K562 (cell line): ENCODE measurements around the gene CXCR5. TPM values are rescaled to one million over a fixed set of nuclear protein-coding genes. Genes with fewer than 3 reads are reported as not detected.

Source experiments
- ATAC-seq: fragments of 200-7000 bp; cut with Tn5 transposase; 3 replicates; pipeline ENCODE4 v1.9.1; 2020; ENCODE audit warnings: moderate library complexity
- BruUV-seq: library from RNA; stranded (reverse); fragments of 400-500 nt; replicated peaks from 2 replicates; lab custom pipeline; 2021; lab: Mats Ljungman, UMichigan
- CTCF ChIA-PET: fragments of 300-600 bp; formaldehyde crosslinking; extraction: SDS; loops from one replicate; lab custom pipeline; 2021; ENCODE audit warnings: low intra/inter-chr PET ratio; lab: Yijun Ruan, JAX
- POLR2A ChIA-PET: fragments of 300-600, 350-650 bp; sonication (Branson Sonifier 250); formaldehyde crosslinking; extraction: SDS; loops from one replicate; lab custom pipeline; 2021; ENCODE audit warnings: antibody characterized with exemption, inconsistent platforms; lab: Yijun Ruan, JAX
- DNase-seq, 4 experiments: peaks; one replicate each; pipeline versions ENCODE4 v3.0.0 to v3.0.0-alpha.2; 2011 to 2018; ENCODE audit warnings: low spot score in 3 of 4, mixed read lengths in 3 of 4; ENCODE audit errors: extremely low read depth in 1 of 4
- FAIRE-seq: peaks from 2 replicates; lab custom pipeline; 2011; peaks lifted over from hg19 to GRCh38; lab: Jason Lieb, UNC
- H2AFZ ChIP-seq: 2 replicates; pipeline ENCODE4 v1.6.0; 2011; ENCODE audit warnings: low read depth, low read length, control low read depth, inconsistent platforms
- H3K27ac ChIP-seq: fragments of 200-600 bp; 3 replicates; pipeline ENCODE4 v1.8.0; 2011; ENCODE audit warnings: low read depth, mild to moderate bottlenecking, control low read depth, inconsistent platforms, low read length, moderate library complexity, mixed read lengths; ENCODE audit errors: extremely low read depth
- H3K27me3 ChIP-seq, 2 experiments: fragments of 300-600 bp in 1 of 2; 2 replicates in 1 of 2; 3 replicates in 1 of 2; pipeline versions ENCODE4 v1.6.0 to v1.8.0; 2011; ENCODE audit warnings: inconsistent platforms in 2 of 2, low read length in 2 of 2, mild to moderate bottlenecking in 1 of 2, mixed read lengths in 1 of 2, moderate library complexity in 1 of 2; ENCODE audit not compliant: control insufficient read depth in 2 of 2, insufficient read depth in 2 of 2
- H3K36me3 ChIP-seq: fragments of 300-600 bp; 3 replicates; pipeline ENCODE4 v1.8.0; 2011; ENCODE audit warnings: mild to moderate bottlenecking, low read length, inconsistent platforms; ENCODE audit not compliant: control insufficient read depth, insufficient read depth
- H3K4me1 ChIP-seq, 2 experiments: fragments of 200-600 bp in 1 of 2; replicated peaks in 1 of 2; 2 replicates in 1 of 2; 3 replicates in 1 of 2; pipeline versions ENCODE4 v1.5.1 to v1.8.0; 2011; ENCODE audit warnings: inconsistent platforms in 2 of 2, low read length in 2 of 2, mild to moderate bottlenecking in 1 of 2, mixed read lengths in 1 of 2, moderate library complexity in 1 of 2; ENCODE audit not compliant: control insufficient read depth in 2 of 2, insufficient read depth in 2 of 2
- H3K4me2 ChIP-seq: 2 replicates; pipeline ENCODE4 v1.6.1; 2011; ENCODE audit warnings: low read length, control low read depth, inconsistent platforms, mixed read lengths; ENCODE audit not compliant: insufficient read depth
- H3K4me3 ChIP-seq: fragments of 200-600 bp; sonication (generic), shearing (Covaris generic); 2 replicates; pipeline ENCODE4 v1.5.1; 2016; ENCODE audit warnings: control low read depth, inconsistent platforms
- H3K79me2 ChIP-seq: fragments of 200-600 bp; 3 replicates; pipeline ENCODE4 v1.8.0; 2011; ENCODE audit warnings: low read length, inconsistent platforms; ENCODE audit not compliant: control insufficient read depth, insufficient read depth
- H3K9ac ChIP-seq, 2 experiments: 2 replicates each; pipeline versions ENCODE4 v1.6.0 to v1.6.1; 2011; ENCODE audit warnings: low read depth in 2 of 2, low read length in 2 of 2, control low read depth in 1 of 2, inconsistent platforms in 1 of 2, mild to moderate bottlenecking in 1 of 2, mixed read lengths in 1 of 2; ENCODE audit not compliant: insufficient read depth in 1 of 2
- H3K9me1 ChIP-seq: one replicate; pipeline ENCODE4 v1.6.0; 2011; ENCODE audit warnings: inconsistent platforms, mild to moderate bottlenecking, low read length, moderate library complexity; ENCODE audit not compliant: control insufficient read depth, insufficient read depth
- H3K9me3 ChIP-seq: replicated peaks from 2 replicates; pipeline ENCODE4 v1.5.1; 2011; ENCODE audit warnings: low read depth, low read length, inconsistent platforms; ENCODE audit not compliant: control insufficient read depth, insufficient read depth
- H4K20me1 ChIP-seq: replicated peaks from 2 replicates; pipeline ENCODE4 v1.6.1; 2011; ENCODE audit warnings: low read length, inconsistent platforms, mixed read lengths; ENCODE audit not compliant: control insufficient read depth, insufficient read depth
- CAMTA2 ChIP-seq: fragments of 250-450 bp; sonication (Bioruptor Pico); conservative IDR thresholded peaks from 2 replicates; pipeline ENCODE4 v1.5.1; 2022
- CEBPZ ChIP-seq: fragments of 150-350 bp; IDR thresholded peaks from 2 replicates; pipeline ENCODE4 v1.6.1; 2014; ENCODE audit warnings: low read depth, mild to moderate bottlenecking, low read length, borderline replicate concordance
- FUS ChIP-seq: fragments of 200-400 bp; formaldehyde crosslinking; optimal IDR thresholded peaks from 2 replicates; pipeline ENCODE3; 2017; ENCODE audit warnings: low read depth, low read length
- PURB ChIP-seq: sonication (generic); formaldehyde crosslinking; IDR thresholded peaks from 2 replicates; pipeline ENCODE4 v1.9.0; 2021; ENCODE audit warnings: low read depth, mild to moderate bottlenecking, missing genetic modification reagents
- SREBF1 ChIP-seq: fragments of 150-350 bp; IDR thresholded peaks from 2 replicates; pipeline ENCODE4 v1.6.1; 2014; ENCODE audit warnings: antibody characterized with exemption, low read depth, low read length, borderline replicate concordance
- SUPT5H ChIP-seq: fragments of 450-650 bp; IDR thresholded peaks from 2 replicates; pipeline ENCODE4 v1.6.1; 2016
- THAP12 ChIP-seq: fragments of 250-450 bp; sonication (Bioruptor Pico); IDR thresholded peaks from 2 replicates; pipeline ENCODE4 v1.9.0; 2021; ENCODE audit warnings: mild to moderate bottlenecking, inconsistent platforms
- ZBTB7A ChIP-seq: IDR thresholded peaks from 2 replicates; pipeline ENCODE4 v1.6.1; 2011; ENCODE audit warnings: low read depth, mild to moderate bottlenecking, low read length, moderate library complexity, borderline replicate concordance; ENCODE audit not compliant: control insufficient read depth
- ZHX1 ChIP-seq: fragments of 150-350 bp; conservative IDR thresholded peaks from 2 replicates; pipeline ENCODE4 v1.6.1; 2014; ENCODE audit warnings: low read length
- ZNF395 ChIP-seq: fragments of 200-800 bp; sonication (Bioruptor generic); IDR thresholded peaks from 2 replicates; pipeline ENCODE4 v1.6.1; 2017; ENCODE audit warnings: missing genetic modification characterization, missing compliant biosample characterization
- WGBS: fragments of 100-300 bp; shearing (Covaris generic); methylation state at CpG from one replicate; pipeline ENCODE4 v1.1.6; 2016; ENCODE audit warnings: low coverage, mixed read lengths; ENCODE audit not compliant: insufficient coverage; ENCODE audit errors: missing lambda C conversion rate; 5-methylcytosine and 5-hydroxymethylcytosine counted together
- in situ Hi-C: fragments of 300-500 bp; cut with MboI; formaldehyde crosslinking; loops from 4 replicates; pipeline ENCODE4 v1.15.0; 2018; ENCODE audit warnings: inconsistent platforms, mixed read lengths
- intact Hi-C: fragments of 100-400 bp; cut with micrococcal nuclease; formaldehyde crosslinking; loops from 2 replicates; pipeline ENCODE4 v1.14.2; 2022
- polyA plus RNA-seq, 8 experiments: library from polyadenylated mRNA; depleted of rRNA in 4 of 8; stranded (reverse) in 5 of 8; unstranded in 3 of 8; fragments of >200 nt; fragmentation: Nextera tagmentation in 2 of 8; fragmentation: Illumina TruSeq in 1 of 8; extraction: Ambion mirVana in 2 of 8; extraction: Trizol in 1 of 8; gene quantifications; 2 replicates each; pipeline versions ENCODE4 v1.2.1 to v1.2.3, GENCODE V29; 2011 to 2014; ENCODE audit warnings: inconsistent platforms in 1 of 8, missing spikeins in 1 of 8
- total RNA-seq, 7 experiments: library from RNA; depleted of rRNA in 6 of 7; stranded (reverse); fragments of >200 nt in 6 of 7; fragmentation: Illumina TruSeq in 2 of 7; extraction: Trizol in 2 of 7; gene quantifications; 2 replicates each; pipeline versions ENCODE4 v1.2.1 to v1.2.3, GENCODE V29; 2011 to 2021; ENCODE audit warnings: low replicate concordance in 1 of 7

CXCR5 gene
- total and polyA plus RNA-seq, 9 of the 15 experiments (the other 6 are each of a cell fraction or from before 2014, with no cell fraction given), result 0.03 to 0.06 TPM; not detected in 7

GRCh38 chr11:118884875-118885274, 1.2 kb downstream of the CXCR5 start:
- ChIA-PET POLR2A (interaction anchor here (0.6 kb wide), 1 partner anchor 463 kb away, joined by 3 read pairs; no protein-coding TSS in a partner anchor), CTCF (no interaction called here)
- Histone ChIP-seq H2AFZ (no peak overlapping the region), H3K4me3 (no peak overlapping the region), H3K36me3 (no peaks in the 10 kb centered on the region), H3K9me1 (no peaks in the 10 kb centered on the region), H3K9ac (peak overlapping the region in 1 of 2 experiments; percentile 65; a peak in 1 of 4 replicates), H3K4me2 (no peak overlapping the region), H4K20me1 (no peaks in the 10 kb centered on the region), H3K4me1 (peaks cover 22 to 35% of the 10 kb centered on the region in 2 experiments), H3K27me3 (no peaks in the 10 kb centered on the region), H3K27ac (no peak overlapping the region), H3K9me3 (no peaks in the 10 kb centered on the region), H3K79me2 (no peaks in the 10 kb centered on the region)
- DNase-seq, result no peak
- no peak for FAIRE-seq
- ATAC-seq, result no peak
- intact Hi-C loops, result no loop called here
- WGBS, result 76% methylated on average over 8 of the region's 9 CpGs
- BruUV-seq, result no TSS peak
- in situ Hi-C loops, result no loop called here
- 0 out of 2 replicates have a peak, but pooled peaks have one; percentile 4 for TF ChIP-seq ZBTB7A
- TF ChIP-seq CAMTA2, result no peak
- no peak for TF ChIP-seq SUPT5H
- no peak for TF ChIP-seq SREBF1
- no peak for TF ChIP-seq FUS
- TF ChIP-seq ZNF395 (CRISPR knock-in tag), result no peak
- TF ChIP-seq CEBPZ, result no peak
- no peak for TF ChIP-seq ZHX1
- TF ChIP-seq PURB (CRISPR knock-in tag), result no peak
- TF ChIP-seq THAP12 (CRISPR knock-in tag), result no peak
